Esophagus squamous epithelium (tissue), 5 donors: Measurements from ENCODE around the gene DNAJC4. TPM values are rescaled to one million over a fixed set of nuclear protein-coding genes. Genes with fewer than 3 reads are reported as not detected.

Experiments used
- DNase-seq: peaks from one replicate; lab custom pipeline; 2025; lab: John Stamatoyannopoulos, UW
- H3K27ac ChIP-seq, 4 donors: fragments of 200-600 bp; sonication (generic); one replicate each; pipeline ENCODE4 v1.5.1; 2016 to 2019; ENCODE audit warnings: mild to moderate bottlenecking in 1 of 4
- H3K27me3 ChIP-seq, 4 donors: fragments of 200-600 bp; sonication (generic); 1 replicate in 3 of 4; 2 replicates in 1 of 4; pipeline versions ENCODE4 v1.5.1 to v1.6.0; 2017 to 2021; ENCODE audit warnings: antibody characterized with exemption in 1 of 4
- H3K36me3 ChIP-seq, 3 donors: fragments of 200-600 bp; sonication (generic); one replicate each; pipeline ENCODE4 v1.5.1; 2016 to 2019
- H3K4me1 ChIP-seq, 3 donors: fragments of 200-600 bp; sonication (generic); one replicate each; pipeline ENCODE4 v1.5.1; 2017 to 2019
- H3K4me3 ChIP-seq, 4 donors: fragments of 200-600 bp; sonication (generic); 1 replicate in 3 of 4; 2 replicates in 1 of 4; pipeline ENCODE4 v1.5.1; 2016 to 2019; ENCODE audit warnings: mild to moderate bottlenecking in 2 of 4, moderate library complexity in 1 of 4
- H3K9me3 ChIP-seq, 3 donors: fragments of 200-600 bp; sonication (generic); one replicate each; pipeline ENCODE4 v1.5.1; 2016 to 2019
- CTCF ChIP-seq, 6 experiments: fragments of 450-650 bp in 4 of 6; fragments of 200-600 bp in 2 of 6; sonication (generic) in 2 of 6; IDR thresholded peaks; one replicate each; pipeline ENCODE4 v1.5.1; 2016 to 2019; ENCODE audit warnings: antibody characterized with exemption in 6 of 6, mild to moderate bottlenecking in 4 of 6, moderate library complexity in 4 of 6
- POLR2A ChIP-seq, 4 donors: fragments of 450-650 bp; IDR thresholded peaks; one replicate each; pipeline ENCODE4 v1.6.1; 2017; ENCODE audit warnings: antibody characterized with exemption in 4 of 4, mild to moderate bottlenecking in 4 of 4, moderate library complexity in 3 of 4
- WGBS, 2 donors: methylation state at CpG; one replicate each; pipeline ENCODE4 v1.1.5; 2018; 5-methylcytosine and 5-hydroxymethylcytosine counted together
- intact Hi-C: fragments of 100-400 bp; cut with DNase I; formaldehyde crosslinking; loops from one replicate; pipeline ENCODE4 v1.15.0; 2022
- total RNA-seq, 4 donors: library from RNA; depleted of rRNA; stranded (reverse); fragments of >200 nt; gene quantifications; one replicate each; pipeline ENCODE4 v1.1.0, GENCODE V29; 2016
- donor health status: DM: yes; HTN: yes; CAD: no.

Gene DNAJC4
- total RNA-seq, 4 donors from 2014 or later = 8.9 to 27.1 (median 16.8) TPM

- Histone ChIP-seq H3K4me1 (peaks cover 29 to 67% (median 44%) of the 10 kb centered on the region in 3 donors), H3K36me3 (peaks cover 4 to 24% (median 13%) of the 10 kb centered on the region in 3 donors), H3K27ac (peak within 1 kb of the TSS; percentile 81 to 91 (median 89)), H3K4me3 (peak within 1 kb of the TSS; percentile 73 to 94 (median 76)), H3K27me3 (no peaks in the 10 kb centered on the region), H3K9me3 (no peaks in the 10 kb centered on the region)
- intact Hi-C loops = no loop called here
- 0% methylated on average over 1 of the region's 75 CpGs; no CpG with 5 or more reads in 1 of the 2 donors for WGBS, 2 donors
- no peak for DNase-seq
- peak in 3 of 4 donors; percentile 24 to 73 (median 38) for TF ChIP-seq POLR2A (IDR thresholded peaks at IDR 0.05)
- TF ChIP-seq CTCF (IDR thresholded peaks at IDR 0.05) = peak; percentile 69 to 96 (median 90)
Measured at GRCh38 chr11:64251016-64251752, 20.8 kb downstream of the DNAJC4 start, which contains the start of gene PLCB3. Gene PLCB3 (plus strand): TSS chr11:64251530. CDS start chr11:64251650, 120 bp downstream.

- WGBS, 2 donors = 0% methylated on average over 5 to 6 of the region's 18 CpGs
- Histone ChIP-seq H3K36me3 (peaks cover 9 to 29% (median 13%) of the 10 kb centered on the region in 3 donors), H3K27me3 (no peaks in the 10 kb centered on the region), H3K27ac (peak overlapping the region; percentile 81 to 91 (median 89)), H3K9me3 (no peaks in the 10 kb centered on the region), H3K4me1 (peaks cover 29 to 71% (median 44%) of the 10 kb centered on the region in 3 donors), H3K4me3 (peak overlapping the region; percentile 73 to 94 (median 76))
- intact Hi-C loops = no loop called here
- no peak for TF ChIP-seq POLR2A (IDR thresholded peaks at IDR 0.05)
- no peak for TF ChIP-seq CTCF (IDR thresholded peaks at IDR 0.05)
- no peak for DNase-seq
Measured at GRCh38 chr11:64251753-64252002, 21.3 kb downstream of the DNAJC4 start.

- H3K27ac ChIP-seq = peak overlapping the region; percentile 81 to 91 (median 89)
- intact Hi-C loops = no loop called here
- peaks cover 11 to 35% (median 13%) of the 10 kb centered on the region in 3 donors for H3K36me3 ChIP-seq
- H3K9me3 ChIP-seq = no peaks in the 10 kb centered on the region
- no peak for DNase-seq
- TF ChIP-seq CTCF (IDR thresholded peaks at IDR 0.05) (peak in 5 of 6 experiments; percentile 10 to 42 (median 17)), POLR2A (IDR thresholded peaks at IDR 0.05) (peak in 1 of 4 donors; percentile 50)
- 4 to 6% methylated on average over 9 to 11 of the region's 23 CpGs for WGBS, 2 donors
- H3K27me3 ChIP-seq = no peaks in the 10 kb centered on the region
- H3K4me3 ChIP-seq = peak overlapping the region; percentile 73 to 94 (median 76)
- peaks cover 29 to 69% (median 40%) of the 10 kb centered on the region in 3 donors for H3K4me1 ChIP-seq
Measured at GRCh38 chr11:64252003-64252872, 21.9 kb downstream of the DNAJC4 start.

GRCh38 chr11:64253043-64253442 lies 22.7 kb downstream of the DNAJC4 start:
- TF ChIP-seq POLR2A (IDR thresholded peaks at IDR 0.05) (no peak), CTCF (IDR thresholded peaks at IDR 0.05) (no peak)
- Histone ChIP-seq H3K27me3 (no peaks in the 10 kb centered on the region), H3K9me3 (no peaks in the 10 kb centered on the region), H3K36me3 (peaks cover 13 to 43% (median 14%) of the 10 kb centered on the region in 3 donors), H3K4me1 (peaks cover 22 to 61% (median 34%) of the 10 kb centered on the region in 3 donors), H3K4me3 (peak overlapping the region in 3 of 4 donors; percentile 75 to 94 (median 76)), H3K27ac (peak overlapping the region in 3 of 4 donors; percentile 19 to 91 (median 91))
- intact Hi-C loops = no loop called here
- no peak for DNase-seq
- 65% methylated on average over 8 of the region's 8 CpGs; no CpG with 5 or more reads in 1 of the 2 donors for WGBS, 2 donors
